Activated naive CD8-positive, alpha-beta T cell treated with anti-CD3 and anti-CD28 coated beads, Interleukin-2, amount 50 U/mL, for 24 hours (primary cell): ENCODE data around the gene OBSCN.

Source experiments
- ATAC-seq: fragments of 150-1000 bp; cut with Tn5 transposase; one replicate; pipeline ENCODE4 v1.10.0; 2021
- DNase-seq: peaks from one replicate; pipeline ENCODE4 v3.0.0; 2021
- H3K27ac Mint-ChIP-seq: one replicate; pipeline ENCODE4 v1.8.0; 2021; ENCODE audit warnings: mild to moderate bottlenecking, mixed read lengths
- H3K27me3 Mint-ChIP-seq: one replicate; pipeline ENCODE4 v1.8.0; 2021; ENCODE audit warnings: mixed read lengths
- H3K36me3 Mint-ChIP-seq: one replicate; pipeline ENCODE4 v1.8.0; 2021; ENCODE audit warnings: low read depth, mixed read lengths
- H3K4me1 Mint-ChIP-seq: one replicate; pipeline ENCODE4 v1.8.0; 2021; ENCODE audit warnings: mixed read lengths
- H3K4me3 Mint-ChIP-seq: one replicate; pipeline ENCODE4 v1.8.0; 2021; ENCODE audit warnings: mild to moderate bottlenecking, moderate library complexity, mixed read lengths
- H3K9me3 Mint-ChIP-seq: one replicate; pipeline ENCODE4 v1.8.0; 2021; ENCODE audit warnings: mixed read lengths

Gene OBSCN

GRCh38 chr1:228408041-228408868, 200.4 kb downstream of the OBSCN start:
- Mint-ChIP-seq H3K9me3 (no peaks in the 10 kb centered on the region), H3K4me3 (peak overlapping the region; percentile 20), H3K27ac (no peak overlapping the region)

GRCh38 chr1:228408869-228409805, 201.3 kb downstream of the OBSCN start:
- Mint-ChIP-seq H3K4me1 (peaks cover 19% of the 10 kb centered on the region), H3K27me3 (no peaks in the 10 kb centered on the region), H3K4me3 (no peak overlapping the region), H3K27ac (no peak overlapping the region), H3K36me3 (peaks cover 10% of the 10 kb centered on the region), H3K9me3 (no peaks in the 10 kb centered on the region)
- ATAC-seq: no peak
- no peak for DNase-seq

More at GRCh38 chr1:228408041-228408868, 200.4 kb downstream of the OBSCN start:
- DNase-seq (no peak), ATAC-seq (no peak)
- Mint-ChIP-seq H3K36me3 (peaks cover 18% of the 10 kb centered on the region), H3K4me1 (peaks cover 28% of the 10 kb centered on the region), H3K27me3 (no peaks in the 10 kb centered on the region)

- H3K4me1 Mint-ChIP-seq: peaks cover 10% of the 10 kb centered on the region
- H3K4me3 Mint-ChIP-seq: no peak overlapping the region
- no peaks in the 10 kb centered on the region for H3K9me3 Mint-ChIP-seq
- ATAC-seq (no peak), DNase-seq (no peak)
- H3K36me3 Mint-ChIP-seq: peaks cover 3% of the 10 kb centered on the region
- H3K27ac Mint-ChIP-seq: no peak overlapping the region
- H3K27me3 Mint-ChIP-seq: no peaks in the 10 kb centered on the region
These were observed 202.2 kb downstream of the OBSCN start for GRCh38 chr1:228410015-228410414.

GRCh38 chr1:228410671-228411070, 202.8 kb downstream of the OBSCN start:
- peaks cover 2% of the 10 kb centered on the region for H3K36me3 Mint-ChIP-seq

GRCh38 chr1:228411121-228411520, 203.3 kb downstream of the OBSCN start:
- ATAC-seq (no peak), DNase-seq (no peak)
- Mint-ChIP-seq H3K4me3 (no peak overlapping the region), H3K27me3 (peaks cover 10% of the 10 kb centered on the region), H3K9me3 (no peaks in the 10 kb centered on the region), H3K27ac (no peak overlapping the region), H3K36me3 (no peaks in the 10 kb centered on the region), H3K4me1 (peaks cover 10% of the 10 kb centered on the region)

More at GRCh38 chr1:228410671-228411070, 202.8 kb downstream of the OBSCN start:
- Mint-ChIP-seq H3K27me3 (peaks cover 5% of the 10 kb centered on the region), H3K4me1 (peaks cover 9% of the 10 kb centered on the region), H3K4me3 (no peak overlapping the region), H3K27ac (no peak overlapping the region), H3K9me3 (no peaks in the 10 kb centered on the region)
- ATAC-seq (no peak), DNase-seq (no peak)

GRCh38 chr1:228411548-228412430, 203.9 kb downstream of the OBSCN start:
- peaks cover 13% of the 10 kb centered on the region for H3K27me3 Mint-ChIP-seq
- ATAC-seq (no peak), DNase-seq (no peak)
- peaks cover 10% of the 10 kb centered on the region for H3K4me1 Mint-ChIP-seq
- H3K27ac Mint-ChIP-seq: no peak overlapping the region
- no peaks in the 10 kb centered on the region for H3K36me3 Mint-ChIP-seq
- no peaks in the 10 kb centered on the region for H3K9me3 Mint-ChIP-seq
- H3K4me3 Mint-ChIP-seq: no peak overlapping the region

GRCh38 chr1:228413241-228414010, 205.6 kb downstream of the OBSCN start:
- H3K27ac Mint-ChIP-seq: no peak overlapping the region
- ATAC-seq (no peak), DNase-seq (no peak)
- H3K4me1 Mint-ChIP-seq: peaks cover 10% of the 10 kb centered on the region
- H3K36me3 Mint-ChIP-seq: no peaks in the 10 kb centered on the region
- peaks cover 19% of the 10 kb centered on the region for H3K27me3 Mint-ChIP-seq
- H3K4me3 Mint-ChIP-seq: no peak overlapping the region
- no peaks in the 10 kb centered on the region for H3K9me3 Mint-ChIP-seq

GRCh38 chr1:228414511-228415211, 206.8 kb downstream of the OBSCN start:
- H3K4me1 Mint-ChIP-seq: peaks cover 9% of the 10 kb centered on the region
- no peaks in the 10 kb centered on the region for H3K9me3 Mint-ChIP-seq
- DNase-seq (no peak), ATAC-seq (no peak)
- H3K27ac Mint-ChIP-seq: no peak overlapping the region
- H3K36me3 Mint-ChIP-seq: no peaks in the 10 kb centered on the region
- H3K4me3 Mint-ChIP-seq: no peak overlapping the region
- peaks cover 25% of the 10 kb centered on the region for H3K27me3 Mint-ChIP-seq

GRCh38 chr1:228415221-228415620, 207.4 kb downstream of the OBSCN start:
- no peaks in the 10 kb centered on the region for H3K9me3 Mint-ChIP-seq

GRCh38 chr1:228415853-228416216, 208.0 kb downstream of the OBSCN start:
- Mint-ChIP-seq H3K36me3 (no peaks in the 10 kb centered on the region), H3K4me3 (peak overlapping the region; percentile 59), H3K27ac (no peak overlapping the region), H3K27me3 (peaks cover 25% of the 10 kb centered on the region), H3K9me3 (no peaks in the 10 kb centered on the region), H3K4me1 (peaks cover 9% of the 10 kb centered on the region)
- peak; percentile 23 for DNase-seq
- ATAC-seq: peak; percentile 11

More at GRCh38 chr1:228415221-228415620, 207.4 kb downstream of the OBSCN start:
- H3K27me3 Mint-ChIP-seq: peaks cover 25% of the 10 kb centered on the region
- H3K4me1 Mint-ChIP-seq: peaks cover 9% of the 10 kb centered on the region
- H3K4me3 Mint-ChIP-seq: peak overlapping the region; percentile 59
- ATAC-seq (no peak), DNase-seq (no peak)
- H3K36me3 Mint-ChIP-seq: no peaks in the 10 kb centered on the region
- H3K27ac Mint-ChIP-seq: no peak overlapping the region

GRCh38 chr1:228416217-228416933, 208.5 kb downstream of the OBSCN start, which contains the start of gene TRIM17:
TRIM17 (minus strand) TSS chr1:228416861; CDS start chr1:228415072, 1,789 bp downstream.
- Mint-ChIP-seq H3K27me3 (peaks cover 25% of the 10 kb centered on the region), H3K36me3 (no peaks in the 10 kb centered on the region), H3K9me3 (no peaks in the 10 kb centered on the region), H3K4me1 (peaks cover 9% of the 10 kb centered on the region), H3K4me3 (peak within 1 kb of the TSS; percentile 68), H3K27ac (no peak within 1 kb of the TSS)
- peak; percentile 73 for ATAC-seq
- peak; percentile 48 for DNase-seq

- Mint-ChIP-seq H3K4me3 (no peak overlapping the region), H3K4me1 (peaks cover 9% of the 10 kb centered on the region), H3K27me3 (peaks cover 25% of the 10 kb centered on the region), H3K27ac (no peak overlapping the region), H3K9me3 (no peaks in the 10 kb centered on the region), H3K36me3 (no peaks in the 10 kb centered on the region)
- ATAC-seq (no peak), DNase-seq (no peak)
These were observed 209.2 kb downstream of the OBSCN start for GRCh38 chr1:228417061-228417460.
